ENCODE results near the gene ARMH4.

The ARMH4 gene

GRCh38 chr14:58098507-58098906 lies 53.5 kb downstream of the ARMH4 start:
- DNase-seq: no peak

GRCh38 chr14:58096731-58097130 lies 55.3 kb downstream of the ARMH4 start:
- DNase-seq: no peak

- DNase-seq: no peak
Observed at GRCh38 chr14:58091883-58092630, 60.0 kb downstream of the ARMH4 start.

GRCh38 chr14:58089612-58090011 lies 62.4 kb downstream of the ARMH4 start:
- no peak for DNase-seq

- DNase-seq: no peak
Observed at GRCh38 chr14:58088961-58089360, 63.1 kb downstream of the ARMH4 start.

GRCh38 chr14:58085877-58086276 lies 66.1 kb downstream of the ARMH4 start:
- no peak for DNase-seq

GRCh38 chr14:58082491-58083098 lies 69.4 kb downstream of the ARMH4 start:
- no peak for DNase-seq

GRCh38 chr14:58082011-58082410 lies 70.0 kb downstream of the ARMH4 start:
- DNase-seq: no peak

GRCh38 chr14:58078471-58078870 lies 73.5 kb downstream of the ARMH4 start:
- no peak for DNase-seq

- DNase-seq: no peak
Observed at GRCh38 chr14:58078068-58078467, 73.9 kb downstream of the ARMH4 start.

GRCh38 chr14:58077621-58078020 lies 74.4 kb downstream of the ARMH4 start:
- DNase-seq: no peak

- DNase-seq: no peak
Observed at GRCh38 chr14:58073516-58073915, 78.5 kb downstream of the ARMH4 start.

GRCh38 chr14:58072288-58073071 lies 79.5 kb downstream of the ARMH4 start:
- DNase-seq: peak; percentile 23

GRCh38 chr14:58071341-58071740 lies 80.7 kb downstream of the ARMH4 start:
- no peak for DNase-seq

GRCh38 chr14:58068306-58068705 lies 83.7 kb downstream of the ARMH4 start:
- DNase-seq: no peak

- DNase-seq: no peak
Observed at GRCh38 chr14:58066115-58066514, 85.9 kb downstream of the ARMH4 start.

GRCh38 chr14:58061581-58061980 lies 90.4 kb downstream of the ARMH4 start:
- no peak for DNase-seq

GRCh38 chr14:58060898-58061297 lies 91.1 kb downstream of the ARMH4 start:
- DNase-seq: no peak

GRCh38 chr14:58060077-58060476 lies 91.9 kb downstream of the ARMH4 start:
- DNase-seq: no peak

- DNase-seq: no peak
Observed at GRCh38 chr14:58059126-58059525, 92.9 kb downstream of the ARMH4 start.

- no peak for DNase-seq
Observed at GRCh38 chr14:58055497-58056010, 96.5 kb downstream of the ARMH4 start.

GRCh38 chr14:58054100-58054499 lies 97.9 kb downstream of the ARMH4 start:
- no peak for DNase-seq

- no peak for DNase-seq
Observed at GRCh38 chr14:58048219-58048618, 103.8 kb downstream of the ARMH4 start.

GRCh38 chr14:58027904-58028303 lies 124.1 kb downstream of the ARMH4 start:
- no peak for DNase-seq

Data from activated T-cell treated with anti-CD3 and anti-CD28 coated beads for 4 hours (primary cell).